ENCODE data around the gene SH2D1A. TPM values are rescaled to one million over a fixed set of nuclear protein-coding genes. Genes with fewer than 3 reads are reported as not detected.
A peak's percentile ranks its signal among the peaks of the same experiment; 100 is the strongest.

The SH2D1A gene
- polyA plus RNA-seq, 1 donor (not counting 4 experiments of a cell fraction or from before 2014, with no cell fraction given): 0.04 TPM

DNA sequence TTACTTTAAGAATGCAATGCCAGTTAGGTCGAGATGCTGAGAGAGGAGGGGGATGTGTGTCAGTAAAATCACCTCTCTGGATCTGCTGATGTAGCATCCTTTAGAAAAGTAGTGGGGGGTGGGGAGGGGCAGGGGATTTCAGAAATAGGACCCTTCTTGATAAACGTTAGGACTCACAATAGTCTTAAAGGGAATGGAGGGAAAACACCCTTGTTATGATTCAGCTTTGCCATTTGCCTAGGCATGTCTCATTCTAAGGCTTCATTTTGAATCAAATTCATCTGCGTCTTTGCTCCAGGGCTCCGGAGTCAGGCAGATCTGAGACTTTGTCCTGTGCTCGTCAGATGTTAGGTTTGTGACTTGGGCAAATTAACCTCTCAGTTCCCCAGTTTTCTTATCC, 879 bp downstream of the SH2D1A start:
- Histone ChIP-seq H4K20me1 (ENCODE audit: control insufficient read depth, extremely low read depth, insufficient read depth, low read length) (no peaks in the 10 kb centered on the region), H3K27me3 (ENCODE audit: control insufficient read depth, extremely low read depth, insufficient read depth, low read length) (no peaks in the 10 kb centered on the region), H3K36me3 (ENCODE audit: control insufficient read depth in 2 of 2, extremely low read depth in 1 of 2, insufficient read depth in 2 of 2, low read length in 2 of 2) (no peaks in the 10 kb centered on the region), H3K9me3 (ENCODE audit: control insufficient read depth, low read depth, low read length) (no peaks in the 10 kb centered on the region), H3K4me1 (ENCODE audit: control insufficient read depth, extremely low read depth, insufficient read depth, low read length) (no peaks in the 10 kb centered on the region), H3K79me2 (ENCODE audit: control insufficient read depth, insufficient read depth, low read length) (no peaks in the 10 kb centered on the region), H3K27ac (ENCODE audit: control insufficient read depth, insufficient read depth, low read length) (no peak overlapping the region), H2AFZ (ENCODE audit: control insufficient read depth, low read length) (peak overlapping the region; percentile 27), H3K9ac (ENCODE audit: control insufficient read depth, extremely low read depth, insufficient read depth, low read length) (no peak overlapping the region), H3K4me2 (ENCODE audit: control insufficient read depth, extremely low read depth, insufficient read depth, low read depth, low read length) (peak overlapping the region; percentile 13), H3K4me3 (ENCODE audit: control insufficient read depth in 2 of 3, extremely low read depth in 1 of 3, insufficient read depth in 2 of 3, low read depth in 1 of 3, low read length in 3 of 3) (no peak overlapping the region), H3K9me1 (ENCODE audit: control insufficient read depth, extremely low read depth, insufficient read depth, low read length) (no peaks in the 10 kb centered on the region)
- FAIRE-seq (peak; percentile 91), DNase-seq (ENCODE audit: low read depth, low spot score) (no peak)
- dilution Hi-C loops (cut with MboI; ENCODE audit: extremely low pct_ligation_motif_present, low sequenced_read_pairs): no loop called here
- TF ChIP-seq EZH2 (IDR thresholded peaks at IDR 0.05; ENCODE audit: low read length): no peak
- TF ChIP-seq, protein P1, sequence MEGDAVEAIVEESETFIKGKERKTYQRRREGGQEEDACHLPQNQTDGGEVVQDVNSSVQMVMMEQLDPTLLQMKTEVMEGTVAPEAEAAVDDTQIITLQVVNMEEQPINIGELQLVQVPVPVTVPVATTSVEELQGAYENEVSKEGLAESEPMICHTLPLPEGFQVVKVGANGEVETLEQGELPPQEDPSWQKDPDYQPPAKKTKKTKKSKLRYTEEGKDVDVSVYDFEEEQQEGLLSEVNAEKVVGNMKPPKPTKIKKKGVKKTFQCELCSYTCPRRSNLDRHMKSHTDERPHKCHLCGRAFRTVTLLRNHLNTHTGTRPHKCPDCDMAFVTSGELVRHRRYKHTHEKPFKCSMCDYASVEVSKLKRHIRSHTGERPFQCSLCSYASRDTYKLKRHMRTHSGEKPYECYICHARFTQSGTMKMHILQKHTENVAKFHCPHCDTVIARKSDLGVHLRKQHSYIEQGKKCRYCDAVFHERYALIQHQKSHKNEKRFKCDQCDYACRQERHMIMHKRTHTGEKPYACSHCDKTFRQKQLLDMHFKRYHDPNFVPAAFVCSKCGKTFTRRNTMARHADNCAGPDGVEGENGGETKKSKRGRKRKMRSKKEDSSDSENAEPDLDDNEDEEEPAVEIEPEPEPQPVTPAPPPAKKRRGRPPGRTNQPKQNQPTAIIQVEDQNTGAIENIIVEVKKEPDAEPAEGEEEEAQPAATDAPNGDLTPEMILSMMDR (optimal IDR thresholded peaks at IDR 0.05 in 1 of 3, IDR thresholded peaks at IDR 0.05 in 1 of 3, conservative IDR thresholded peaks at IDR 0.05 in 1 of 3; ENCODE audit: extremely low read depth in 1 of 3, insufficient read depth in 2 of 3, low read length in 3 of 3): no peak

DNA sequence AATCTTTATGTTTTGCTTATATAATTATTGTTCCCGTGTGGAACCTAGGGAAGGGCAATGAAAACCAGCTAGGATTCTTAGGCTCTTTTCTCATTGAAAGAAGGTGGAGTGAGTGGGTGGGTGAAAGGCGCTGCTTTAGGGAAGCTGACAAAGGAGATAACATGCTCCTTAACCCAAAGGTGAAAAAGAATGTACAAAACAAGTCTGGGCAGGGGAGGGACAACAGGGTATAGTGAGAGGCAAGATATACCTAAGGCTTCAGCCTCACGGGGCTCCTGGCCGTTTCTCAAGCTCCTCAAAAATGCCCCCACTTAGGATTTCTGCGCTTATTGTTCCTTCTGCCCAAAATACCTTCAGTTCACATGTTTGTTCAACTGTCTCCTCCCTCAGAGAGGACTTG, 1.8 kb downstream of the SH2D1A start:
- Histone ChIP-seq H2AFZ (ENCODE audit: control insufficient read depth, low read length) (peak overlapping the region; percentile 56), H3K4me3 (ENCODE audit: control insufficient read depth in 2 of 3, extremely low read depth in 1 of 3, insufficient read depth in 2 of 3, low read depth in 1 of 3, low read length in 3 of 3) (no peak overlapping the region), H3K9ac (ENCODE audit: control insufficient read depth, extremely low read depth, insufficient read depth, low read length) (no peak overlapping the region), H3K9me3 (ENCODE audit: control insufficient read depth, low read depth, low read length) (no peaks in the 10 kb centered on the region), H3K27me3 (ENCODE audit: control insufficient read depth, extremely low read depth, insufficient read depth, low read length) (no peaks in the 10 kb centered on the region), H3K4me2 (ENCODE audit: control insufficient read depth, extremely low read depth, insufficient read depth, low read depth, low read length) (peak overlapping the region; percentile 23), H3K36me3 (ENCODE audit: control insufficient read depth in 2 of 2, extremely low read depth in 1 of 2, insufficient read depth in 2 of 2, low read length in 2 of 2) (no peaks in the 10 kb centered on the region), H3K4me1 (ENCODE audit: control insufficient read depth, extremely low read depth, insufficient read depth, low read length) (no peaks in the 10 kb centered on the region), H3K27ac (ENCODE audit: control insufficient read depth, insufficient read depth, low read length) (peak overlapping the region; percentile 30), H4K20me1 (ENCODE audit: control insufficient read depth, extremely low read depth, insufficient read depth, low read length) (no peaks in the 10 kb centered on the region), H3K9me1 (ENCODE audit: control insufficient read depth, extremely low read depth, insufficient read depth, low read length) (no peaks in the 10 kb centered on the region), H3K79me2 (ENCODE audit: control insufficient read depth, insufficient read depth, low read length) (no peaks in the 10 kb centered on the region)
- dilution Hi-C loops (cut with MboI; ENCODE audit: extremely low pct_ligation_motif_present, low sequenced_read_pairs): no loop called here
- TF ChIP-seq, protein P1 (optimal IDR thresholded peaks at IDR 0.05 in 1 of 3, IDR thresholded peaks at IDR 0.05 in 1 of 3, conservative IDR thresholded peaks at IDR 0.05 in 1 of 3; ENCODE audit: extremely low read depth in 1 of 3, insufficient read depth in 2 of 3, low read length in 3 of 3): no peak
- no peak for TF ChIP-seq EZH2 (IDR thresholded peaks at IDR 0.05; ENCODE audit: low read length)
- DNase-seq (ENCODE audit: low read depth, low spot score) (no peak), FAIRE-seq (no peak)
